Tibial artery (tissue), 4 donors: ENCODE measurements around the gene ZNF619.
A peak's percentile ranks its signal among the peaks of the same experiment; 100 is the strongest.

Experiments used
- DNase-seq, 2 donors: peaks; one replicate each; pipeline ENCODE4 v3.0.0-alpha.2; 2019
- H3K27ac ChIP-seq, 2 donors: fragments of 200-600 bp; sonication (generic) in 1 of 2; 1 replicate in 1 of 2; 2 replicates in 1 of 2; pipeline ENCODE4 v1.5.1; 2018 to 2019; ENCODE audit warnings: mild to moderate bottlenecking in 1 of 2
- H3K27me3 ChIP-seq, 2 donors: fragments of 200-600 bp; sonication (generic) in 1 of 2; one replicate each; pipeline versions ENCODE4 v1.5.1 to v1.6.0; 2016 to 2019
- H3K36me3 ChIP-seq, 3 donors: fragments of 200-600 bp; sonication (generic) in 2 of 3; one replicate each; pipeline ENCODE4 v1.5.1; 2016 to 2019; ENCODE audit warnings: mild to moderate bottlenecking in 2 of 3
- H3K4me1 ChIP-seq, 4 donors: fragments of 200-600 bp; sonication (generic) in 2 of 4; 1 replicate in 3 of 4; 2 replicates in 1 of 4; pipeline ENCODE4 v1.5.1; 2016 to 2019
- H3K4me3 ChIP-seq, 2 donors: fragments of 200-600 bp; sonication (generic) in 1 of 2; 1 replicate in 1 of 2; 2 replicates in 1 of 2; pipeline ENCODE4 v1.5.1; 2018 to 2019; ENCODE audit warnings: mild to moderate bottlenecking in 2 of 2
- H3K9me3 ChIP-seq, 3 donors: fragments of 200-600 bp; sonication (generic) in 1 of 3; one replicate each; pipeline ENCODE4 v1.5.1; 2016 to 2019
- CTCF ChIP-seq, 2 experiments: fragments of 200-600 bp in 1 of 2; fragments of 450-650 bp in 1 of 2; IDR thresholded peaks; one replicate each; pipeline ENCODE4 v1.5.1; 2017 to 2019; ENCODE audit warnings: antibody characterized with exemption in 2 of 2, mild to moderate bottlenecking in 1 of 2, moderate library complexity in 1 of 2
- intact Hi-C: fragments of 100-400 bp; cut with DNase I; formaldehyde crosslinking; loops from one replicate; pipeline ENCODE4 v1.15.0; 2023; ENCODE audit warnings: low total_unique reads

The ZNF619 gene

DNA sequence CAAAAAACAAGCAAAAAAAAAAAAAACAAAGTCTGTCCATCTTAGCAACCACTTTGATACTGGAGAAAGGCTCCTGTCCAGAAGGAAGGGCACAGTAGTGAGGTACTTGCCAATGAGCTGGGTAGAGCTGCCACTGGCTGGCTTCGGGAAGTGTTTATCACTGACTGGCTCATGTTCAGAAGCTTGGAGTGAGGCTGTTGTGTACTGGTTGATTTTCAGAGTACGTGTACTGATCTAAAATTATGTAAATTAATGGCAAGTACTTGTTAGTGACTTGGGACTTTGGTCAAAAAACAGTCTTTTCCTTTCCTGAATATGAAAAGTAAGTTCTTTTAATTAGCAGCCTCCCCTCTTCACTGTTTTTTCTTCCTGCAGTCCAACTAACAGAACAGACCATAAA is 46.9 kb downstream of the ZNF619 start:
- Histone ChIP-seq H3K4me3 (peak overlapping the region in 1 of 2 donors; percentile 94), H3K27ac (peak overlapping the region; percentile 79 to 90), H3K9me3 (no peaks in the 10 kb centered on the region), H3K36me3 (peaks cover 17 to 25% (median 20%) of the 10 kb centered on the region in 3 donors), H3K27me3 (no peaks in the 10 kb centered on the region), H3K4me1 (peaks cover 0 to 16% (median 7%) of the 10 kb centered on the region in 4 donors)
- intact Hi-C loops, result no loop called here
- DNase-seq, result no peak
- no peak for TF ChIP-seq CTCF (IDR thresholded peaks at IDR 0.05)

- H3K27ac ChIP-seq, result peak overlapping the region; percentile 79 to 90
- no peaks in the 10 kb centered on the region for H3K27me3 ChIP-seq
- H3K9me3 ChIP-seq, result no peaks in the 10 kb centered on the region
- H3K4me1 ChIP-seq, result peaks cover 0 to 16% (median 7%) of the 10 kb centered on the region in 4 donors
- peaks cover 21 to 29% (median 24%) of the 10 kb centered on the region in 3 donors for H3K36me3 ChIP-seq
- intact Hi-C loops, result no loop called here
- TF ChIP-seq CTCF (IDR thresholded peaks at IDR 0.05), result no peak
- peak overlapping the region; percentile 60 to 94 for H3K4me3 ChIP-seq
- no peak for DNase-seq
Measured at GRCh38 chr3:40524222-40524567, 47.3 kb downstream of the ZNF619 start.

- Histone ChIP-seq H3K27me3 (no peaks in the 10 kb centered on the region), H3K36me3 (peaks cover 27 to 34% (median 29%) of the 10 kb centered on the region in 3 donors), H3K9me3 (no peaks in the 10 kb centered on the region), H3K4me1 (peaks cover 0 to 16% (median 7%) of the 10 kb centered on the region in 4 donors), H3K4me3 (peak within 1 kb of the TSS; percentile 60 to 94), H3K27ac (peak within 1 kb of the TSS; percentile 79 to 90)
- intact Hi-C loops, result loop anchor here (5.0 kb wide), 2 partner anchors 67 to 207 kb away; partner anchors contain the start of gene RPL14
- TF ChIP-seq CTCF (IDR thresholded peaks at IDR 0.05), result no peak
- peak; percentile 92 to 96 for DNase-seq
Measured at GRCh38 chr3:40524568-40525285, 47.8 kb downstream of the ZNF619 start, which contains the start of gene ZNF621. Gene ZNF621 (plus strand): TSS chr3:40524960. CDS start chr3:40525841, 881 bp downstream.

DNA sequence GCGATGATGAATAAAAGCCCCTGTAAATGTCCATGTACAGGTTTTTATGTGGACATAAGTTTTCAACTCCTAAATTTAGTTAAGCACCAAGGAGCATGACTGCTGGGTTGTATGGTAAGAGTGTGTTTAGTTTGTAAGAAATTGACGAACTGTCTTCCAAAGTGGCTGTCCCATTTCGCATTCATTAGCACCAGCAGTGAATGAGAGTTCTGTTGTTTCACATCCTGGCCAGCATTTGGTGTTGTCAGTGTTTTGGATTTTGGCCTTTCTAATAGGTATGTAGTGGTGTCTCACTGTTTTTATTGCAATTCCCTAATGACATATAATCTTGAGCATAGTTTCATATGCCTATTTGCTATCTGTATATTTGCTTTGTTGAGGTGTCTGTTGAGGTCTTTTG is 51.5 kb downstream of the ZNF619 start:
- no peak for DNase-seq
- intact Hi-C loops, result loop anchor here (5.0 kb wide), 2 partner anchors 71 to 211 kb away; partner anchors contain the start of gene RPL14
- TF ChIP-seq CTCF (IDR thresholded peaks at IDR 0.05), result no peak
- Histone ChIP-seq H3K4me1 (peaks cover 0 to 16% (median 7%) of the 10 kb centered on the region in 4 donors), H3K9me3 (peaks cover 0 to 24% (median 12%) of the 10 kb centered on the region in 3 donors), H3K27me3 (no peaks in the 10 kb centered on the region), H3K4me3 (no peak overlapping the region), H3K27ac (no peak overlapping the region), H3K36me3 (peaks cover 64 to 71% (median 66%) of the 10 kb centered on the region in 3 donors)

GRCh38 chr3:40532252-40532651 is 55.3 kb downstream of the ZNF619 start:
- no peak overlapping the region for H3K4me3 ChIP-seq
- DNase-seq, result no peak
- TF ChIP-seq CTCF (IDR thresholded peaks at IDR 0.05), result no peak
- peaks cover 0 to 45% (median 20%) of the 10 kb centered on the region in 3 donors for H3K9me3 ChIP-seq
- H3K36me3 ChIP-seq, result peaks cover 98 to 100% (median 98%) of the 10 kb centered on the region in 3 donors
- intact Hi-C loops, result no loop called here
- no peaks in the 10 kb centered on the region for H3K27me3 ChIP-seq
- no peaks in the 10 kb centered on the region for H3K4me1 ChIP-seq
- no peak overlapping the region for H3K27ac ChIP-seq
